Stimulated activated CD4-positive, alpha-beta T cell treated with anti-CD3 and anti-CD28 coated beads, Interleukin-2, amount 100 ng/mL, for 24 hours (primary cell): ENCODE data around the gene TBC1D3B.
A peak's percentile ranks its signal among the peaks of the same experiment; 100 is the strongest.
"Not testable (repeated sequence)": the region's sequence is repeated elsewhere in the genome, so short reads cannot be mapped to it uniquely, and the experiment has no call there.

ENCODE experiments used
- DNase-seq, 2 donors: peaks; one replicate each; pipeline ENCODE4 v3.0.0-alpha.2; 2020

Gene TBC1D3B

GRCh38 chr17:36198831-36199465 lies 22.5 kb upstream of the TBC1D3B start:
- DNase-seq = no peak

- DNase-seq = no peak
These were observed 20.9 kb upstream of the TBC1D3B start for GRCh38 chr17:36197387-36197703.

GRCh38 chr17:36196131-36196486 lies 19.7 kb upstream of the TBC1D3B start:
- DNase-seq = no peak

GRCh38 chr17:36195434-36196130 lies 19.1 kb upstream of the TBC1D3B start:
- peak in 1 of 2 donors; percentile 21 for DNase-seq

GRCh38 chr17:36194832-36195433 lies 18.5 kb upstream of the TBC1D3B start:
- DNase-seq = peak in 1 of 2 donors; percentile 16

GRCh38 chr17:36194147-36194831 lies 17.9 kb upstream of the TBC1D3B start:
- DNase-seq = not testable (repeated sequence)

GRCh38 chr17:36193216-36193775 lies 16.9 kb upstream of the TBC1D3B start:
- DNase-seq = no peak

GRCh38 chr17:36190549-36191330 lies 14.3 kb upstream of the TBC1D3B start:
- peak in 1 of 2 donors; percentile 17 for DNase-seq

- not testable (repeated sequence) for DNase-seq
These were observed 13.6 kb upstream of the TBC1D3B start for GRCh38 chr17:36189993-36190392.

GRCh38 chr17:36188891-36189306 lies 12.5 kb upstream of the TBC1D3B start:
- no peak for DNase-seq

GRCh38 chr17:36187943-36188665 lies 11.7 kb upstream of the TBC1D3B start:
- not testable (repeated sequence) for DNase-seq

GRCh38 chr17:36186810-36187763 lies 10.7 kb upstream of the TBC1D3B start:
- not testable (repeated sequence) for DNase-seq

- no peak for DNase-seq
These were observed 9.0 kb upstream of the TBC1D3B start for GRCh38 chr17:36185416-36185815.

GRCh38 chr17:36184023-36184765 lies 7.8 kb upstream of the TBC1D3B start:
- DNase-seq = no peak

GRCh38 chr17:36183001-36183971 lies 6.8 kb upstream of the TBC1D3B start:
- DNase-seq = peak in 1 of 2 donors; percentile 42

- peak in 1 of 2 donors; percentile 18 for DNase-seq
These were observed 6.0 kb upstream of the TBC1D3B start for GRCh38 chr17:36182176-36183000.

- peak in 1 of 2 donors; percentile 17 for DNase-seq
These were observed 5.2 kb upstream of the TBC1D3B start for GRCh38 chr17:36181446-36182175.
